HCT116 (cell line): ENCODE measurements around the gene GRIN3B. TPM values are rescaled to one million over a fixed set of nuclear protein-coding genes. Genes with fewer than 3 reads are reported as not detected.

Source experiments
- ATAC-seq: fragments of 200-7000 bp; cut with Tn5 transposase; 2 replicates; pipeline ENCODE4 v1.9.1; 2020; ENCODE audit warnings: mild to moderate bottlenecking, moderate library complexity
- BruUV-seq: library from RNA; stranded (reverse); fragments of 400-500 nt; replicated peaks from 2 replicates; lab custom pipeline; 2021; lab: Mats Ljungman, UMichigan
- CTCF ChIA-PET: fragments of 300-600 bp; sonication (Branson Sonifier 250); formaldehyde crosslinking; loops from one replicate; lab custom pipeline; 2021; ENCODE audit warnings: antibody characterized with exemption; lab: Charles Lee
- POLR2A ChIA-PET: fragments of 300-600, 350-600 bp; sonication (Branson Sonifier 250); formaldehyde crosslinking; loops from one replicate; lab custom pipeline; 2021; ENCODE audit warnings: antibody characterized with exemption; lab: Charles Lee
- RAD21 ChIA-PET, 2 experiments: fragments of 300-600 bp; sonication (Branson Sonifier 250); formaldehyde crosslinking; loops; one replicate each; lab custom pipeline; 2023; ENCODE audit warnings: low total read pairs in 2 of 2; ENCODE audit not compliant: uncharacterized antibody in 2 of 2, unreplicated experiment in 2 of 2, low non-redundant PET in 1 of 2; lab: Charles Lee
- DNase-seq: peaks from one replicate; pipeline ENCODE4 v3.0.0-alpha.2; 2010; ENCODE audit warnings: low read depth, low spot score
- H2AFZ ChIP-seq: fragments of 200-600 bp; shearing (Covaris generic), sonication (generic); 2 replicates; pipeline ENCODE4 v1.6.1; 2017; ENCODE audit warnings: low read depth, mixed run types, mixed read lengths, antibody characterized with exemption, low read length; ENCODE audit not compliant: poor library complexity, severe bottlenecking
- H3K27ac ChIP-seq: 2 replicates; pipeline ENCODE4 v1.5.1; 2012; ENCODE audit warnings: low read depth, low read length
- H3K27me3 ChIP-seq: fragments of 200-600 bp; sonication (generic); 2 replicates; pipeline ENCODE4 v1.6.1; 2016; ENCODE audit warnings: mixed run types, low read length, mixed read lengths; ENCODE audit not compliant: insufficient read depth
- H3K36me3 ChIP-seq, 2 experiments: fragments of 200-500 bp in 1 of 2; fragments of 200-600 bp in 1 of 2; sonication (Bioruptor generic) in 1 of 2; sonication (generic) in 1 of 2; 2 replicates each; pipeline versions ENCODE4 v1.5.1 to v1.6.1; 2014 to 2016; ENCODE audit warnings: low read length in 2 of 2, inconsistent platforms in 1 of 2, mixed read lengths in 1 of 2, mixed run types in 1 of 2; ENCODE audit not compliant: insufficient read depth in 2 of 2, control insufficient read depth in 1 of 2
- H3K4me1 ChIP-seq, 2 experiments: fragments of 200-600 bp in 1 of 2; sonication (generic) in 1 of 2; 2 replicates each; pipeline versions ENCODE4 v1.5.1 to v1.6.1; 2012 to 2017; ENCODE audit warnings: low read length in 2 of 2, inconsistent platforms in 1 of 2, mild to moderate bottlenecking in 1 of 2, mixed read lengths in 1 of 2, mixed run types in 1 of 2, moderate library complexity in 1 of 2; ENCODE audit not compliant: insufficient read depth in 2 of 2, control insufficient read depth in 1 of 2
- H3K4me2 ChIP-seq: fragments of 200-600 bp; sonication (generic); 2 replicates; pipeline ENCODE4 v1.6.1; 2017; ENCODE audit warnings: mixed run types, low read length, mixed read lengths
- H3K4me3 ChIP-seq, 2 experiments: fragments of 200-600 bp in 1 of 2; sonication (generic) in 1 of 2; replicated peaks in 1 of 2; 2 replicates each; pipeline ENCODE4 v1.5.1; 2011 to 2016; ENCODE audit warnings: low read length in 2 of 2, control low read depth in 1 of 2, low read depth in 1 of 2, mild to moderate bottlenecking in 1 of 2, mixed read lengths in 1 of 2, mixed run types in 1 of 2
- H3K79me2 ChIP-seq: fragments of 200-600 bp; sonication (generic); 2 replicates; pipeline ENCODE4 v1.6.1; 2017; ENCODE audit warnings: mild to moderate bottlenecking, mixed run types, low read length, moderate library complexity, mixed read lengths; ENCODE audit not compliant: insufficient read depth
- H3K9ac ChIP-seq: fragments of 200-600 bp; sonication (generic); 2 replicates; pipeline ENCODE4 v1.6.1; 2016; ENCODE audit warnings: low read length, mixed read lengths
- H3K9me2 ChIP-seq: fragments of 200-600 bp; sonication (generic), shearing (Covaris generic); 2 replicates; pipeline ENCODE4 v1.6.1; 2017; ENCODE audit warnings: mixed run types, mild to moderate bottlenecking, moderate library complexity; ENCODE audit not compliant: insufficient read depth
- H3K9me3 ChIP-seq, 2 experiments: fragments of 200-500 bp in 1 of 2; fragments of 200-600 bp in 1 of 2; sonication (Bioruptor generic) in 1 of 2; sonication (generic) in 1 of 2; 2 replicates each; pipeline ENCODE4 v1.6.1; 2014 to 2017; ENCODE audit warnings: low read length in 2 of 2, mixed read lengths in 2 of 2, inconsistent platforms in 1 of 2, low read depth in 1 of 2, mild to moderate bottlenecking in 1 of 2, mixed run types in 1 of 2, moderate library complexity in 1 of 2; ENCODE audit not compliant: control insufficient read depth in 1 of 2, insufficient read depth in 1 of 2
- H4K20me1 ChIP-seq: fragments of 200-600 bp; sonication (generic), shearing (Covaris generic); 2 replicates; pipeline ENCODE4 v1.6.1; 2017; ENCODE audit warnings: mixed run types, mild to moderate bottlenecking, moderate library complexity; ENCODE audit not compliant: insufficient read depth
- CBX3 ChIP-seq: IDR thresholded peaks from 2 replicates; pipeline ENCODE4 v1.6.1; 2012; ENCODE audit warnings: low read depth
- CEBPB ChIP-seq: IDR thresholded peaks from 2 replicates; pipeline ENCODE4 v1.6.1; 2012; ENCODE audit warnings: low read depth
- EZH2phosphoT487 ChIP-seq: fragments of 200-600 bp; IDR thresholded peaks from 2 replicates; pipeline ENCODE4 v1.6.1; 2018; ENCODE audit warnings: antibody characterized with exemption, borderline replicate concordance
- POLR2A ChIP-seq: IDR thresholded peaks from 2 replicates; pipeline ENCODE4 v1.7.0; 2011; ENCODE audit warnings: borderline replicate concordance; ENCODE audit not compliant: insufficient read depth, insufficient read length; ENCODE audit errors: extremely low read depth
- POLR2AphosphoS5 ChIP-seq: IDR thresholded peaks from 2 replicates; pipeline ENCODE4 v1.6.1; 2011; ENCODE audit warnings: mild to moderate bottlenecking, low read depth, low read length, moderate library complexity
- SIN3A ChIP-seq: IDR thresholded peaks from 2 replicates; pipeline ENCODE4 v1.6.1; 2012; ENCODE audit warnings: low read depth
- SP1 ChIP-seq: IDR thresholded peaks from 2 replicates; pipeline ENCODE4 v1.6.1; 2012; ENCODE audit warnings: low read depth
- TCF7L2 ChIP-seq: IDR thresholded peaks from 2 replicates; pipeline ENCODE4 v1.7.0; 2011; ENCODE audit warnings: borderline replicate concordance, inconsistent platforms; ENCODE audit not compliant: insufficient read depth, insufficient read length; ENCODE audit errors: extremely low read depth
- YY1 ChIP-seq: IDR thresholded peaks from 2 replicates; pipeline ENCODE4 v1.6.1; 2011; ENCODE audit warnings: low read length, low read depth, moderate library complexity, mild to moderate bottlenecking; ENCODE audit not compliant: insufficient replicate concordance; ENCODE audit errors: extremely low read depth
- ZNF274 ChIP-seq: fragments of 200-500 bp; sonication (Bioruptor generic); IDR thresholded peaks from 2 replicates; pipeline ENCODE4 v1.6.1; 2014; ENCODE audit warnings: mild to moderate bottlenecking, low read depth, low read length, inconsistent platforms
- intact Hi-C: fragments of 100-400 bp; cut with micrococcal nuclease; formaldehyde crosslinking; loops from 2 replicates; pipeline ENCODE4 v1.10.0; 2022
- total RNA-seq: library from RNA; stranded (reverse); gene quantifications from one replicate; pipeline ENCODE4 v1.2.1, GENCODE V29; 2021; ENCODE audit not compliant: unreplicated experiment
- TF ChIP-seq, protein P1 (sequence below): IDR thresholded peaks from 2 replicates; pipeline ENCODE4 v1.6.1; 2012; ENCODE audit warnings: low read depth

GRIN3B gene
- total RNA-seq, 1 experiment from 2014 or later: 0.69 TPM

DNA sequence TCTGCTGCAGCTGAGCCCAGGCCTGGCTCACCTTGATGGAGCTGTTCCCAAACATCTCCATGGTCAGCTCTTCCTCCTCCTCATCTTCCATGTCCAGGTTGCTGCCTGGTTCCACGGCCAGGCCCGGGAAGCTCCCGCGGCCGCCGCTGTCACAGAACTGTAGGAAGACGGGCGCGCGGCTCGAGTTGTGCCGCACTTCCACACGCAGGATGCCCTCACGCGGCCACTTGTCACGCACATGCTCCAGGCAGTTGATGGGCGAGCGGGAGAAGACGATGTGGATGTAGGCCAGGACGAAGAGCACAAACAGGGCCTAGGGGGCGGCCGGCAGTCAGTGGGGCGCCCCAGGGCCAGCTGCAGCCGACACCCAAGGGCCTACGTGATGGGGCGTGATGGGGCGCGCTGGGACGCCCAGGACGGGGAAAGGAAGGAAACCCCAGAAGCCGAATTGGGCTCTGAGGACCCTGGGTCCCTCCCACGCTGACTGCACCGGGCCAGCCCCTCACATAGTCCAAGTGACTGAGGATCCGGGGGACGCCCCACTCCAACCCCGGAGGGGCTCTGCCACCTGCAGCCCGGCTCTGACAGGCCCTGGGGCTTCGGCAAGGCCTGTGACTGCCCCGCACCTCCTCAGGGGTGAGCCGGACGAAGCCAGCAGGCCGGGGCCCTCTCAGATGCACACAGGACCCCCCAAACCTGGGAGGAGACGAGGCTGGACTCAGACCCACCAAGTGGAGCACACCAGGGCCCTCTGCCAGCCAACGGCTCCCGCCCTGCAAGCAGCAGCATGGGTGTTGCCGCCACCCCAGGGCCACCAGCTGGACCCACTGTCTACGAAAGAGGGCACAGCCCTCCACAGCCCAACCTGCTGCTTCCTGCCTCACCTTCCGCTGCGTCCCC is 14.2 kb downstream of the GRIN3B start:
- ATAC-seq (no peak), DNase-seq (no peak)
- intact Hi-C loops: no loop called here
- H3K4me2 ChIP-seq: no peak overlapping the region
- no peak for TF ChIP-seq TCF7L2
- no peak for TF ChIP-seq SIN3A
- TF ChIP-seq POLR2AphosphoS5: no peak
- TF ChIP-seq ZNF274: no peak
- TF ChIP-seq CEBPB: no peak
- TF ChIP-seq, protein P1, sequence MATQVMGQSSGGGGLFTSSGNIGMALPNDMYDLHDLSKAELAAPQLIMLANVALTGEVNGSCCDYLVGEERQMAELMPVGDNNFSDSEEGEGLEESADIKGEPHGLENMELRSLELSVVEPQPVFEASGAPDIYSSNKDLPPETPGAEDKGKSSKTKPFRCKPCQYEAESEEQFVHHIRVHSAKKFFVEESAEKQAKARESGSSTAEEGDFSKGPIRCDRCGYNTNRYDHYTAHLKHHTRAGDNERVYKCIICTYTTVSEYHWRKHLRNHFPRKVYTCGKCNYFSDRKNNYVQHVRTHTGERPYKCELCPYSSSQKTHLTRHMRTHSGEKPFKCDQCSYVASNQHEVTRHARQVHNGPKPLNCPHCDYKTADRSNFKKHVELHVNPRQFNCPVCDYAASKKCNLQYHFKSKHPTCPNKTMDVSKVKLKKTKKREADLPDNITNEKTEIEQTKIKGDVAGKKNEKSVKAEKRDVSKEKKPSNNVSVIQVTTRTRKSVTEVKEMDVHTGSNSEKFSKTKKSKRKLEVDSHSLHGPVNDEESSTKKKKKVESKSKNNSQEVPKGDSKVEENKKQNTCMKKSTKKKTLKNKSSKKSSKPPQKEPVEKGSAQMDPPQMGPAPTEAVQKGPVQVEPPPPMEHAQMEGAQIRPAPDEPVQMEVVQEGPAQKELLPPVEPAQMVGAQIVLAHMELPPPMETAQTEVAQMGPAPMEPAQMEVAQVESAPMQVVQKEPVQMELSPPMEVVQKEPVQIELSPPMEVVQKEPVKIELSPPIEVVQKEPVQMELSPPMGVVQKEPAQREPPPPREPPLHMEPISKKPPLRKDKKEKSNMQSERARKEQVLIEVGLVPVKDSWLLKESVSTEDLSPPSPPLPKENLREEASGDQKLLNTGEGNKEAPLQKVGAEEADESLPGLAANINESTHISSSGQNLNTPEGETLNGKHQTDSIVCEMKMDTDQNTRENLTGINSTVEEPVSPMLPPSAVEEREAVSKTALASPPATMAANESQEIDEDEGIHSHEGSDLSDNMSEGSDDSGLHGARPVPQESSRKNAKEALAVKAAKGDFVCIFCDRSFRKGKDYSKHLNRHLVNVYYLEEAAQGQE: no peak
- no peak for TF ChIP-seq SP1
- no peak for TF ChIP-seq YY1
- no peak for TF ChIP-seq POLR2A
- TF ChIP-seq EZH2phosphoT487: no peak
- TF ChIP-seq CBX3: no peak
- CTCF ChIA-PET: no interaction called here
- no peak overlapping the region for H3K9ac ChIP-seq
- H4K20me1 ChIP-seq: no peaks in the 10 kb centered on the region; the same call in 1 of the 2 replicates
- H3K4me1 ChIP-seq: peaks cover 28 to 30% of the 10 kb centered on the region in 2 experiments
- RAD21 ChIA-PET: no interaction called here
- H3K9me3 ChIP-seq: no peaks in the 10 kb centered on the region
- H2AFZ ChIP-seq: no peak overlapping the region
- H3K9me2 ChIP-seq: no peaks in the 10 kb centered on the region
- BruUV-seq: no TSS peak
- peaks cover 4 to 9% of the 10 kb centered on the region in 2 experiments; a peak in 2 of 4 replicates for H3K36me3 ChIP-seq
- H3K27me3 ChIP-seq: no peaks in the 10 kb centered on the region
- H3K79me2 ChIP-seq: peaks cover 65% of the 10 kb centered on the region
- no peak overlapping the region for H3K27ac ChIP-seq
- no peak overlapping the region for H3K4me3 ChIP-seq
- POLR2A ChIA-PET: interaction anchor here (0.5 kb wide), 1 partner anchor 26 kb away, joined by 4 read pairs; no protein-coding TSS in a partner anchor
